NCI-H2196 (cell line): Measurements from ENCODE around the gene RNF5.
"Not testable (repeated sequence)": the region's sequence is repeated elsewhere in the genome, so short reads cannot be mapped to it uniquely, and the experiment has no call there.

Experiments
- DNase-seq: peaks from one replicate; lab custom pipeline; 2025; ENCODE audit not compliant: unreplicated experiment; lab: John Stamatoyannopoulos, UW

The RNF5 gene

DNA sequence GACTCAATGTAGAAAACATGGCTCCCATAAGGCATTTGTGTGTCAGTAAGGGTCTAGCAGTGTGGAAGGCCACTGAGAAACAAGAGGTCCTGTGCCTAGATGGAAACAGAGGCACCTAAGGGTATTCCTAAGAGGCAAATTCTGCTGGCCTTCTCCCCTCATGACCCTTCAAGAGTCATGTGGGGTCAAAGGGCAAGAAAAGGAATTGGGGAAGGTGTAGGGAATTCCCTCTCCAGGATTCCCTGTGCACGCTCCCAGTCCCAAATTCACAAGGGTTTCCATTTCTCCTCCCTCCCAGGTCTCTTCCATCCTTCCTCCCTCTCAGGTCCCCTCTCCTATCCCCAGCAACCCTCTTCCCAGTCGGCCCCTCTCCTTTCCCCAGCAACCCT, 2.9 kb upstream of the RNF5 start:
- no peak for DNase-seq

DNA sequence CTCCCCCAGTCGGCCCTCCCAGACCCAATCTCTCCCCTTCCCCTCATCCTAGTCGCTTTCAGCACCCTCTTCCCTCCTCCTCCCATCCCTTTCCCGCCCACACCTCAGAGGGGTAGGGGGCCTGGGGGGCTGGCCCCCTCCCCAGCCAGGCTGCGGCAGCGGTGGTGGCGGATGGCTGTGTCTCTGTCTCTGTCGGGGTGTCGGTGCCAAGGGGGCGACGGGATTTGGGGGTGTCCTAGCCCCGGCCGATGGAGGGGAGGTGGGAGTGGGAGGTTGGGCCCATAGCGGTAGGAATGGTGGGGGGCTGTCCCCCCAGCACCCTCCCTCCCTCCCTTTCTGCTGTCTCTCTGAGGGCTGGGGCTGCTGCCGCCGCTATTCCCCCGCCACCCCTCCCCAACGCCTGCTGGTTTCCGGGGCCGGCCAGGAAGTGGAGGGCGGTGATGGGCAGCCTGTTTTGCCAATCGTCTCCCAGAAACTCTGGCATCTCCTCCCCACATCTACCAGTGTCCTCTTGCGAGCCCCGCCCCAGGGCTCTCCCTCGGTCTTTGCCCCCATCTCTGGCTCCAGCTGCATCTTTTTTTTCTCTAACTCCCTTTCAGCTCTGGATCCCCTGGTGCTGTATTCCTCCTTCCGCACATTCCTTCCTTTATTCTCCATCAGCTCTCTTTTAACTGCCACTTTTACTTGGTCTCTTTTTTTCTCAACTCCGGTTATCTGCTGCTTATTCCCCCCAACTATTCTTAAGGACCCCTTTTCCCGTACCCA, 2.3 kb upstream of the RNF5 start, which contains the start of gene AGPAT1:
Gene AGPAT1 (minus strand): TSS at position 374 of the 765 bp plus-strand sequence. CDS start 4,588 bp downstream, outside the sequence.
- peak; percentile 92 for DNase-seq

DNA sequence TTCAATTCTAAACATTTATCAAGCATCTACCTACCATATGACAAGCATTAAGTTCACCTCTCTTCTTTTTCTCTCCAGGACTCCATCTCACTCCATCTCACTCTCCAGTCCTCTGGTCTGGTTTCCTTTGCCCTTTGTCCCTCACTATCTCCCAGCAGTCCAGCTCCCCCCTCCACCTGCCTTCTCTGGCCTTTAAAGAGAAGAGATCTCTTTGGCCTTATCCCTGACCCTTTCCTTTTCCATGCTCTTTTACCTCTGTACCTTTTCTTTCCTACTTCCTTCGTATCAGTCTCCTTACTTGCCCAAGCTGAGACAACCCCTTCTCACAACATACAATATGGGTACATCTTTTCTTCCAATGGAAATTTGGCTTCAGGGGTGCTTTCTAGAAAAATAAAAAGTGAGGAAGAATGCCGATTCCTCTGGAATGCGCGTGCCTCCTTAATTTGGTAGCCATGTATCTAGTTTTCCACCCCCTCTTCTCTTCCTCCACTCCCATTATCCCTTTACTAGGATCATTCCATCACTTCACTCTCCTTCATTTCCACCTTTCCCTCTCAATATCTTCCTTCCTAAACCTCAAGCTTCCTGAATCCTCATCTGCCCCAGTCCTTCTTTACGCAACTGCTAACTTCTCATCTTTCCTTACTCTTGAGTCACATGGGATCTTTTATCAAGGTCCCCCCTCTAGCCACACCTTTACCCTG, 1.6 kb upstream of the RNF5 start:
- DNase-seq = peak; percentile 68

DNA sequence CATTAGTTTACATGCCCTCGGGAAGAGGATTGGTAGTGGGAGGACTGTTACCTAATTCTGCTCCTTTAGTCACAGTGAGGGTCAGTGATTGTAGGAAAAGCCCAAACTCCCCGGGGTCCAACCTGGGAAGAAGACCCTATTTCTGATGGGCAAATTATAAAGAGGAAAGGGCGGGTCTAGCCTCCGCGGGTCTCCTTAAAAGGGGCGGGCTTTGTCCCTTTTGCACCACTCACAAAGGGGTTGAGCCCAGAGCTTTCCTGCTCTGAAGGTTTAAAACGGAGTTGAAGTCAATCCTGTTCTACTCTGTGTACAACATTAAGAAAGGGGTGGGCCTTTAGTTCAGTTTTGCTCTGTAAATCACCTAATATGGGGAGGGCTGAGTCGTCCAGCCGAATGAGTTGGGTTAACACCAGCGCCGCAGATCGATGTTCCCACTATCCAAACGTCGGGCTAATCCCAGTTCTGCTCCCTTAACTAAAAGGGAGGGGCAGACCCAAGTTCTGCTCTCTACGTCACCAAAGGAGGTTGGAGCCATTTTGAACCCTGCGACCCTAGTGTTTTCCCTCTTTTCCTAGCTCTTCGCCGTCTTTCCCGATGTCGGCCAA, 920 bp upstream of the RNF5 start:
- DNase-seq = peak; percentile 85

DNA sequence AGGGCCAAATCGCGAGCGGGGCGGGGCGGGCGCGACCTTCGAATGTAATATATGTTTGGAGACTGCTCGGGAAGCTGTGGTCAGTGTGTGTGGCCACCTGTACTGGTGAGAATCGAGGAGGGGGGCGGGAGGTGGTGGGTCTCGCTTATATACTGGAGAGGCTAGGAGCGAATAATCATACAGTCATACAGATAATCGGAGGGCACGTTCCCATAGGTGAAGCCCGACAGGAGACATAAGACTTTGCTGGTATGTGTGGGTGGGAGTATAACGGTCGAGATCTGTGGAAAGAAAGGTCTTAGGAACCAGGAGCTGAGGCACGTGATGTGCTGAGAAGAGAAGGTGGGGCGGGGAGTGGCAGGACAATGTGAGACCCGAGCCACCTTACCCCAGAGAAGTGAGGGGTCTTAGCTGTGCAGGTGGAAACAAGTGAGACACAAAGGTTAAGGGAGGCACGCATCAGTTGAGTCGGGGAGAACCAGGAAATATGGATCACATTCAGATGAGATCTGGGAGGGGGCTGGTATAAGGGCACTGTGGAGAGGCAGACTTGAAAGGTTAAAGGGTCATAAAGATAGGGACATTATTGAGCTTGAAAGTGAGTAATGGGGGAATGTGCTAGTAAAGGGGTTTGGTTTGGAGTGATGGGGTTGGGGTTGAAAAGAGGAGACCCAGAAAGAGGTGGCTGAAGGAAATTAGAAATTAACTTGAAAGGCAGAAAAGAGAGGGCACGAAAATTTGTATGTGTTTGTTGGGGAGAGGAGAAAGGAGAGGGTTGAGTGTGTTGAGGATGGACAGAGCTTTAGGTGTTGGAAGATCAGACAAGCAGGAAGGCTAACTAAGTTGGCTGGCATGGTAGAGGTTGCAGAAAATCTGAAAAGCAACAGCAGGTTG, 589 bp downstream of the RNF5 start:
- DNase-seq = no peak

DNA sequence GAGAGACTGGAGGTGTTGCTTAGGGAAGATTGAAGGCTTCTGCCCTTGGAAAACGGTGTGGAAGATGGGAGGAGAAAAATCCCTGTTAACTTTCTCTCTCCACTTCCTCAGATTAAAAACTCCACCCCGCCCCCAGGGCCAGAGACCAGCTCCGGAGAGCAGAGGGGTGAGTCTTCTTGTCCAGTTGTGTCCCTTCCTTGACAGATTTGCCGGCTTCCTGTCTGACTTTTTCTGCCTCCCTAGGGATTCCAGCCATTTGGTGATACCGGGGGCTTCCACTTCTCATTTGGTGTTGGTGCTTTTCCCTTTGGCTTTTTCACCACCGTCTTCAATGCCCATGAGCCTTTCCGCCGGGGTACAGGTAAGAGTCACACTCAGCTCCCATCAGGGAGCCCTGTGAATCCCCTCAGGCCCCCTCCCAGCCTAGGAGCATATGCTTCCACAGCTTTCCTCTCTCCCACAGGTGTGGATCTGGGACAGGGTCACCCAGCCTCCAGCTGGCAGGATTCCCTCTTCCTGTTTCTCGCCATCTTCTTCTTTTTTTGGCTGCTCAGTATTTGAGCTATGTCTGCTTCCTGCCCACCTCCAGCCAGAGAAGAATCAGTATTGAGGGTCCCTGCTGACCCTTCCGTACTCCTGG, 1.7 kb downstream of the RNF5 start:
- DNase-seq = no peak

DNA sequence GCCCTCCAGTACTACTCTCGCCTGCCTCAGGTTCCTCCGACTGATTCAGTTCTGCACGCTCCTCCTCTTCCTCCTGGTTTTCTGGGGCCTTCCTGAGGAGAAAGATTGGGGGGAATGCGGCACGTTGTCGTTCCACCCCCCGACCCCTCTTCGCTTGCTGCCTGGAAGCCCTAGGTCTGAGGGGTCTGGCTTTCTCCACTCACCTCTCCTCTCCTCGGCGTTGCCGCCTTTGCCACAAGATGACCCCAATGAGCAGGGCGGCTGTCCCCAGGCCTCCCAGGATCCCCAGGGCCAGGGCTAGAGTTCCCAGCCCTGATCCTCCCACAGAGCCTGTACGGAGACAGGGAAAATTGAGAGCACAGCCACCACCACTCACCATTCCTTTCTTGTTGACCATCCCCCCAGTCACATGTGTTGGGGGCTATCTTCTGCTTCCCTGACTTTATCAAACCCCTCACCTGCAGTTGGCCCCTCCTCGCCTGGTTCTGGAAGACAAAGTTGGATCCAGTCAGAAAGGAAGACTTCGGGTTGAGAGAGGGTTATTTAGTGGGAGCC, 3.0 kb downstream of the RNF5 start:
- no peak for DNase-seq

DNA sequence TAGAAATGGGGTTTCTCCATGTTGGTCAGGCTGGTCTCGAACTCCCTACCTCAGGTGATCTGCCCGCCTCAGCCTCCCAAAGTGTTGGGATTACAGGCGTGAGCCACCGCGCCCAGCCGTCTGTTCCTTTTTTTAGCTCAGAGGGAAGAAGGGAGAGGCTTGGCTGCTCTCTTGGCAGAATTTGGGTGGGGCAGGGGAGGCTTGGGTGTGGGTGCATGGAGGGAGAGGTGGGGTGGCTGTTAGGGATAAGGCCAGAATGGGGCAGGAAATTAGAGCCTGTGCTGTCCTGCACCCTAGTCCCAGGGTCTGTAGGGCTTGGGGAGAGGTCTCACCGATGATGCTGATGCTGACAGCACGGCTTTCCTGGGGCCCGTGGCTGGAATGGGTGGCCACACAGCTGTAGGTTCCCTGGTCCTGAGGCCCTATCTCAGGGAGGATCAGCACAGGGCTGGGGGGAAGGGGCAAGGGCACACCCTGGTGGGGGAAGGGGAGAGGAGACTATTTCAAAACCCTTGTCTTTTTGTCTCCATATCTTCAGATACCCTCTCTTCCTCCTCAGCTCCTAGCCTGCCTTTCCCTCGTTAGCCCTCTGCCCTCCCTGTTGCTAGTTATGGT, 3.8 kb downstream of the RNF5 start:
- DNase-seq = no peak

DNA sequence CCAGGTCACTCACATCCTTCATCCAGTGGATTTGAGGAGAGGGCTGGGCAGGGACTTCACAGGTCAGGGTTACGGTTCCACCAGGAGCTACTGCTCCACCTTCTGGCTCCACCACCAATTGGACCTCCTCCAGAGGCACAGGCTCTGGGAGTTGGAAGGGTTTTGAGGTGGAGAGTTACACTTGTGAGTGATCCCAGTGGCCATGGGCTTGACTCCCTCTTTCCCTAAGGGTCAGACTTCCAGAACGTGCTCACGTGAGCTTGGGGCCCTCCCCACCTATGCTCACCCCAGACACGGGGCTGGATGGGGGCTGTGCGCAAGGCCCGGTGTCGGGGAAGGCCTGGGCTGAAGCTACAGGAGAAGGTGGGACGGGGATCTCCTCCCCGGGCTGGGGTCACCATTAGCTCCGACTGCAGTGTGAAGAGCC, 4.4 kb downstream of the RNF5 start:
- DNase-seq = no peak

DNA sequence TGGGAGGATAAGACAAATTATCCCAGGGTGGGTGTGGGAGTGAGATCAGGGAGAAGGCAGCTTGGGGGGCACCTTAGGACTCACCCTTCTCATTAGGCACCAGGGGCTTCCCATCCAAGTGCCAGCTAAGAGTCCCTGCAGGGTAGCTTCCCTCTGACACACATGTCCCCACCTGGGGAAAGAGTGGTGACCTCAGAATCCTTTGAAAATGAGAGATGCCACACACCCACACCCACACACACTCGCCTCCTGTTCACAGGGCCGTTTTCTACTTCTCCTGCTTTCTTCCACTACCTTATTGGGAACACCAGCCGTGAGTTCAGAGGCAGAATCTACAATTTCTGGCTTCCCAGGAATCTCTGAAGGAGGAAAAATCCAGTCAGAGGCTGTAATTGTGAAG, 4.8 kb downstream of the RNF5 start:
- no peak for DNase-seq

DNA sequence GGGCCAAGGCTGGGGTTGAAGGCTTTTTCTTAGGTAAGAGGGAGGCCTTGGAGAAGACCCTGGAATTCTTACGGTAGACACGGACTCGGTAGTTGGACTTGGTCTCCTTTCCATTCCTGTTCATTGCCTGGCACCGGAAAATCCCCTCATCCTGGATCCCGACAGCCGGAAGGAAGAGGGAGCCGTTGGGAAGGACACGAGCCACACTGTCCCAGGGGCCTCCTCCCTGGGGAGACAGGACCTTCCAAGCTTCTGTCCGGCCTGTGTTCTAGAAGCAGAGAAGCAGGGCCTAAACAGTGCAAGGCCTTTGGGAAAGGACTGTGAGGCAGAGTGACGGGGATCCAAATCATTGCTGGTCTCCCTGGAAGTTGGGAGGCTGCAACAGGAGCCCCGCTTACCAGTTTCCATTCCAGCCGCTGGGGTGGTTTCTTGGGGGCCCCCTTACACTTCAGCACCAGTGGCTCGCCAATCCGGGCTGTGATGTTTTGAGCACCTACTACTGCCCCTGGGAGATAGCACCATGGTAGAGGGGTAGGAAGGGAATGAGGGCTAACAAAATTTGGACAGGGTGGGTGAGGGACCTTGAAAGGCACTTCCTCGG, 5.4 kb downstream of the RNF5 start:
- no peak for DNase-seq

DNA sequence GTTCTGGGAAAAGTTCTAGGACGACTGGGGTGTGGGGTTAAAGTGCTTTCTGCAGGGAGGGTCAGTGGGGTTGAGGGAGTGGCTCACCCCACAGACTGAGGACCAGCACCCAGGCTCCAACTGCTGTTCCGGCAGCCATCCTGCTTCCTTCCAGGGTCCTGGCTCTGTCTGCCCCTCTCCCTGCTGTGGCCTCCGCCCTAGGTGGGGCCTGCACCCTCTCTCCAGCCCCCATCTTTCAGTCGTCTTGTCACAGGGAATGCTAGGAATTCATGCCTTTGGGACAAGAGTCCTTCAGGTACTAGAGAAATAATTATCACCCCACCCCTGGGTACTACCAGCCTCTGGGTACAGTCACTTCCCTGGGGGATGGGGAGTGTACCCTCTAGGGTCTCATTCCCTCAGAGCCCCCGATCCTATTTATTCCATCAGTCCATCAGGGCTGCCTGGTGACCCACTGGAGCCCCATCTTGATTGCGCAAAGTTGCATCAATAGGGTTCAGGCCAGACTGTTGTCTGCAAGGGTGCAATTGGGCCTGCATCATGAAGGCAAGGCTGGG, 6.0 kb downstream of the RNF5 start, which contains the start of gene AGER:
Gene AGER (minus strand): TSS at position 170 of the 557 bp plus-strand sequence. CDS start 31 bp downstream, at position 139.
- no peak for DNase-seq

DNA sequence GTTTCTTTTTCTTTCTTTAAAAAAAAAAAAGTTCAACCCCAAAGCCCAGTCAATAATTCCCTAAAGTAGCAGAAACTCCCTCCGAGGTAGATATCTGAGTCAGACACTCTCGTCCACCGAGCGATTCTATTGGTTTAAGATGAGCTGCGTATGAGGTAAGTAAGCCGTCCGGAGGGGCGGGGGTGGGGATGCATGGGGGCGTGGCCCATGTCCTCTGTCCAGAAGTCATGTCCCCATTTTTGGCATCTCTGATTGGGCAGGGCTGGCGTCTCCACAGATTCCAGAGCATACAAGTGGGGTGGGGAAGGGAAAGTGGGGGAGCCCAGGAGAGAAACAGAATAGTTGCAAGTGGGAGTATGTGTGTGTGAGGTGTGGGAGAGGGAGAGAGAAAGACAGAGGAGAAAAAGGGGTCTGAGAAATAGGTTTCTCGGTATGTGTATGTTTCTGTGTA, 7.5 kb downstream of the RNF5 start:
- peak; percentile 17 for DNase-seq

DNA sequence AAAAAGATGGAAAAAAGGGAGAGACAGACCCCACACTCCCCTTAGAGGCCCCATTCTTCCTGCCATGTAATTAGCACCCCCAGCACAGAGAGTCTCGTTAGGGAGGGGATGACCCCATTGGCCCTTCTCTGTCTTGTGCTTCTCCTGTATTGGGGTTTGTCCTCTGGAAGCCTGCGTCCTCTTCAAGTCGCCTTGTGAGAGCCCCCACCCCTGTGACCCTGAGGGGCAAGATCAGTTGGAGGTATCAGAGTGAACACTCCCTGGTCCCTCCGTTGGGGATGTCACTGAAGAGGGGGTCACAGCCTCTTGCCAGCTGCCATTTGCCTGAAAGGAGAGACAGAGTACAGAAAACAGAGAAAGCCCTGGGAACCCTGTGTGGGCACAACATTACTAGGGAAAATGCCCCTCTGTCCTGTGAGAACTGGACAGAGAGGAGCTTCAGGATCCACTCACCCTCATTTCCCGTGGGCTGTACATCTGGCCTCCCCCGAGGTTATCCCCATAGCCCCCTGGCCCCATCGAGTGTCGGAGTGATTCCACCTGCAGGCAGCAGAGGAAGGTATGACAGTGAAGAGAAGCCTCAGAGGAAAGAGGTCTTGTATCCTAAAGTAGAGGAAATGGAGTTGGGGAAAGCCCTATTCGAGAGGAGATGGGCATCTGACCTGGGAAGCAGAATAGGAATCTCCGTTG, 8.1 kb downstream of the RNF5 start:
- DNase-seq = not testable (repeated sequence)

DNA sequence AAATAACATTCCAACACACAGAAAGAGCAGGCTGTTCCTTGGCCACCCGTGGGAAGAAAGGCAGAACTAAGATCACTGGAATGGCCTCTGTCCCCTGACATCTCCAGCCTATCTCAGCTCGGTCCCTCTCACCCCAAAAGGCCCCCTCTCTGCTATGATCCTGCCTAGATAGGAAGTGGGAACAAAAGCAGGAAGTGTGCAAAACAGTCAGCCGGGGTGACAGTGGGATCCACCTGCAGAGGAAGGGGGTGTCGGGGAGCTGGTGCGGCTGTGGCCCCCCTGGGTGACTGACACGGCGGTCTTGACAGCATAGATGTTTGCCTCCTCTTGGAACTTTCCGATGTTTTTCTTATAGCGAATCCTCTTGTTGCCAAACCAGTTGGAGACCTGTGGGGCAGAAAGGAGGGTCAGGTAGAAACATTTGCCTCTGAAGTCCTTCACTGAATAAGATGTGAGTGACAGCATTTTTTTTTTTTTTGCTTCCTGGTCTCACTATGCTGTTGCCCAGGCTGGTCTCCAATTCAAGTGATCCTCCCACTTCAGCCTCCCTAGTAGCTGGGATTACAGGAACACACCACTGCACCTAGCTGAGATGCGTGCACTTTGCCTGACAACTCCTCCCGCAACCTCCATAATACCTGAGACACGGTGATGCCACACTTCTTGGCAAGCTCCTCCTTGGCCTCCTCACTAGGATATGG, 9.0 kb downstream of the RNF5 start:
- no peak for DNase-seq

DNA sequence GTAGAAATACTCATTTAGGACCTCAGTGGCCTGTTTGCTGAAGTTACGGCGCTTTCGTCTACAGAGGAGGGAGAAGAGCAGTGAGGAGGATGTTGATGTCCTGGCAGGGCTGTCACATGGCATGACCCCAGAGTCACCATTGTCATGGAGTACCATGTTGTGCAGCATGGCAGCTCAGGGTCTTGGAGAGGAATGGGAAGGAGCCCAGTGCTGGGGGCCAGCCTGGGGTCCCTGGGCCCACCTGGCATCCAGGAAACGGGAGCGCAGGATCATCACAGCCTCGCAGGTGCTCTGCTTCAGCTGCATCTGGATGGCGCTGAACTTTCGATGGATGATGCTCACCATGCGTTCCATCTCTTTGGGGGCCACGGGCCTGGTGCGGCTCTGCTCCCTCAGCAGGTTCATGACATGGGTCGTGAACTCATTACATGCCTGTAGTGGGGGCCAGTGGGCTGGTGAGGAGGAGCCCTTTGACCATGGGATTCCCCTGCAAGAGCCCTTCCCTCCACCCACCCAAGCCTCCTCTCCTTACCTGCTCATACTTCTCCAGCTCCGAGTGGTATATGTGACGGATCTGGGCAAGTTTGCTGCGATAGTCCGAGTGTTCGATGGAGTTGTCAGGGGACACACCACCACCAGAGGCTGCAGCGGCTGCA, 9.6 kb downstream of the RNF5 start:
- not testable (repeated sequence) for DNase-seq

DNA sequence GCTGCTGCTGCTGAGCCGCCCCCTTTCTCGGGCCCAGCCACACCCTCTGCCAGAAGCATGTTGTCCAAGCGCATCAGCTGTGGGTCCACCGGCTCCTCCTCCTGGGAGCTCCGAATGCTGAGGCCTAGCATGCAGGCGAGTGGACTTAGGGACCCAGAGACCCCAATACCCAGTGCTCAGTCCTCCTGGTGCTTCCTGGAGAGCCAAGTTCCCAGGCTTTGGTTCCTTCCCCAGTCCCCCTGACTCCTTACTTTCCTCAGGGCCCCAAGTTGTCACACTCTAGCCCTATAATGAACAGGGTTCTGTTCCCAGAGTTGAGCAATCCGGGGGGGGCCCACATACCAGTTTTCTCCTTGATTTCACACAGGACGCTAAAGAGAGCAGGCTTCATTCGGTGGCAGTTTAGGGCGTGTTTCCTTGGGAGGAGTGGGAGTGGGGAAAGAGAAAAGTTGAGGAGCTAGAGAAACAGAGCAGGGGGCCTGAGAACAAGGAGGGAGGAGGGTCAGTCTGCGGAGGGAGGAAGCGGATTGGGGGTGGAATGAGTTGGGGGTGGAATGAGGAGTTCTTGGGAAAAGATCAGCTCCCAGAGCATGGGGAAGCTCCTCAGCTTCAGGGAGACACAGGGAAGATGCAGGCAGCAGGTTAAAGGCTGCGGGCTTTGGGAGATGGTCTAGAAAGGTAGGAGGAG, 10.3 kb downstream of the RNF5 start:
- no peak for DNase-seq
